ENCODE measurements around the gene CHCHD6.

CHCHD6 gene

GRCh38 chr3:126663257-126663656 is 40.8 kb upstream of the CHCHD6 start:
- Histone ChIP-seq H3K36me3 (ENCODE audit: control insufficient read depth, insufficient read depth, low read length) (no peaks in the 10 kb centered on the region), H3K4me1 (ENCODE audit: control insufficient read depth, insufficient read depth, low read length) (no peaks in the 10 kb centered on the region), H3K9me3 (ENCODE audit: control insufficient read depth, low read length) (no peaks in the 10 kb centered on the region), H3K27me3 (ENCODE audit: control insufficient read depth, insufficient read depth, low read length, poor library complexity, severe bottlenecking) (peaks cover 72% of the 10 kb centered on the region), H3K4me3 (ENCODE audit: insufficient read depth, low read depth, low read length) (no peak overlapping the region), H3K27ac (ENCODE audit: insufficient read depth, low read depth, low read length, poor library complexity, severe bottlenecking) (no peak overlapping the region)
- 86 to 90% methylated on average over 4 of the region's 4 CpGs for WGBS, 2 experiments

- Histone ChIP-seq H3K27me3 (ENCODE audit: control insufficient read depth, insufficient read depth, low read length, poor library complexity, severe bottlenecking) (peaks cover 72% of the 10 kb centered on the region), H3K9me3 (ENCODE audit: control insufficient read depth, low read length) (no peaks in the 10 kb centered on the region), H3K4me1 (ENCODE audit: control insufficient read depth, insufficient read depth, low read length) (no peaks in the 10 kb centered on the region), H3K36me3 (ENCODE audit: control insufficient read depth, insufficient read depth, low read length) (no peaks in the 10 kb centered on the region), H3K4me3 (ENCODE audit: insufficient read depth, low read depth, low read length) (no peak overlapping the region), H3K27ac (ENCODE audit: insufficient read depth, low read depth, low read length, poor library complexity, severe bottlenecking) (no peak overlapping the region)
- WGBS, 2 experiments = 88% methylated on average over 8 of the region's 8 CpGs
Measured at GRCh38 chr3:126663750-126664149, 40.3 kb upstream of the CHCHD6 start.

GRCh38 chr3:126664591-126665214 is 39.3 kb upstream of the CHCHD6 start:
- no peak overlapping the region for H3K27ac ChIP-seq (ENCODE audit: insufficient read depth, low read depth, low read length, poor library complexity, severe bottlenecking)
- no peaks in the 10 kb centered on the region for H3K4me1 ChIP-seq (ENCODE audit: control insufficient read depth, insufficient read depth, low read length)
- H3K36me3 ChIP-seq (ENCODE audit: control insufficient read depth, insufficient read depth, low read length) = no peaks in the 10 kb centered on the region
- peaks cover 72% of the 10 kb centered on the region for H3K27me3 ChIP-seq (ENCODE audit: control insufficient read depth, insufficient read depth, low read length, poor library complexity, severe bottlenecking)
- no peaks in the 10 kb centered on the region for H3K9me3 ChIP-seq (ENCODE audit: control insufficient read depth, low read length)
- 25 to 30% methylated on average over 5 of the region's 5 CpGs for WGBS, 2 experiments
- no peak overlapping the region for H3K4me3 ChIP-seq (ENCODE audit: insufficient read depth, low read depth, low read length)

GRCh38 chr3:126665221-126665936 is 38.7 kb upstream of the CHCHD6 start:
- Histone ChIP-seq H3K36me3 (ENCODE audit: control insufficient read depth, insufficient read depth, low read length) (no peaks in the 10 kb centered on the region), H3K9me3 (ENCODE audit: control insufficient read depth, low read length) (no peaks in the 10 kb centered on the region), H3K27me3 (ENCODE audit: control insufficient read depth, insufficient read depth, low read length, poor library complexity, severe bottlenecking) (peaks cover 66% of the 10 kb centered on the region), H3K4me1 (ENCODE audit: control insufficient read depth, insufficient read depth, low read length) (no peaks in the 10 kb centered on the region), H3K27ac (ENCODE audit: insufficient read depth, low read depth, low read length, poor library complexity, severe bottlenecking) (no peak overlapping the region), H3K4me3 (ENCODE audit: insufficient read depth, low read depth, low read length) (no peak overlapping the region)
- 90 to 94% methylated on average over 6 of the region's 6 CpGs for WGBS, 2 experiments

- no peaks in the 10 kb centered on the region for H3K9me3 ChIP-seq (ENCODE audit: control insufficient read depth, low read length)
- H3K36me3 ChIP-seq (ENCODE audit: control insufficient read depth, insufficient read depth, low read length) = no peaks in the 10 kb centered on the region
- no peak overlapping the region for H3K27ac ChIP-seq (ENCODE audit: insufficient read depth, low read depth, low read length, poor library complexity, severe bottlenecking)
- WGBS, 2 experiments = 93 to 94% methylated on average over 15 of the region's 15 CpGs
- no peaks in the 10 kb centered on the region for H3K4me1 ChIP-seq (ENCODE audit: control insufficient read depth, insufficient read depth, low read length)
- H3K27me3 ChIP-seq (ENCODE audit: control insufficient read depth, insufficient read depth, low read length, poor library complexity, severe bottlenecking) = peaks cover 62% of the 10 kb centered on the region
- no peak overlapping the region for H3K4me3 ChIP-seq (ENCODE audit: insufficient read depth, low read depth, low read length)
Measured at GRCh38 chr3:126665959-126666657, 37.9 kb upstream of the CHCHD6 start.

- H3K4me3 ChIP-seq (ENCODE audit: insufficient read depth, low read depth, low read length) = no peak overlapping the region
- 92 to 93% methylated on average over 15 of the region's 15 CpGs for WGBS, 2 experiments
- H3K9me3 ChIP-seq (ENCODE audit: control insufficient read depth, low read length) = no peaks in the 10 kb centered on the region
- H3K27me3 ChIP-seq (ENCODE audit: control insufficient read depth, insufficient read depth, low read length, poor library complexity, severe bottlenecking) = peaks cover 54% of the 10 kb centered on the region
- no peaks in the 10 kb centered on the region for H3K4me1 ChIP-seq (ENCODE audit: control insufficient read depth, insufficient read depth, low read length)
- no peaks in the 10 kb centered on the region for H3K36me3 ChIP-seq (ENCODE audit: control insufficient read depth, insufficient read depth, low read length)
- no peak overlapping the region for H3K27ac ChIP-seq (ENCODE audit: insufficient read depth, low read depth, low read length, poor library complexity, severe bottlenecking)
Measured at GRCh38 chr3:126666658-126667528, 37.1 kb upstream of the CHCHD6 start.

- Histone ChIP-seq H3K36me3 (ENCODE audit: control insufficient read depth, insufficient read depth, low read length) (no peaks in the 10 kb centered on the region), H3K27ac (ENCODE audit: insufficient read depth, low read depth, low read length, poor library complexity, severe bottlenecking) (no peak overlapping the region), H3K4me1 (ENCODE audit: control insufficient read depth, insufficient read depth, low read length) (no peaks in the 10 kb centered on the region), H3K27me3 (ENCODE audit: control insufficient read depth, insufficient read depth, low read length, poor library complexity, severe bottlenecking) (peaks cover 45% of the 10 kb centered on the region), H3K4me3 (ENCODE audit: insufficient read depth, low read depth, low read length) (no peak overlapping the region), H3K9me3 (ENCODE audit: control insufficient read depth, low read length) (no peaks in the 10 kb centered on the region)
- 85 to 88% methylated on average over 15 of the region's 15 CpGs for WGBS, 2 experiments
Measured at GRCh38 chr3:126667631-126668449, 36.2 kb upstream of the CHCHD6 start.

- Histone ChIP-seq H3K9me3 (ENCODE audit: control insufficient read depth, low read length) (peaks cover under 1% of the 10 kb centered on the region), H3K27me3 (ENCODE audit: control insufficient read depth, insufficient read depth, low read length, poor library complexity, severe bottlenecking) (peaks cover 36% of the 10 kb centered on the region), H3K4me3 (ENCODE audit: insufficient read depth, low read depth, low read length) (no peak overlapping the region), H3K36me3 (ENCODE audit: control insufficient read depth, insufficient read depth, low read length) (no peaks in the 10 kb centered on the region), H3K27ac (ENCODE audit: insufficient read depth, low read depth, low read length, poor library complexity, severe bottlenecking) (no peak overlapping the region), H3K4me1 (ENCODE audit: control insufficient read depth, insufficient read depth, low read length) (no peaks in the 10 kb centered on the region)
- WGBS, 2 experiments = 92 to 93% methylated on average over 13 of the region's 13 CpGs
Measured at GRCh38 chr3:126668450-126669401, 35.3 kb upstream of the CHCHD6 start.

Measured in ectodermal cell (in vitro differentiated cells).